Epithelial cell of proximal tubule (primary cell): ENCODE data around the gene GAST. TPM values are rescaled to one million over a fixed set of nuclear protein-coding genes. Genes with fewer than 3 reads are reported as not detected.

ENCODE experiments used
- DNase-seq: peaks from one replicate; pipeline ENCODE4 v3.0.0-alpha.2; 2011; ENCODE audit warnings: low read depth
- H3K4me3 ChIP-seq: 2 replicates; pipeline ENCODE4 v1.5.1; 2011; ENCODE audit warnings: low read depth, mild to moderate bottlenecking, low read length
- total RNA-seq: library from RNA; depleted of rRNA; stranded (reverse); fragments of >200 nt; gene quantifications from 2 replicates; pipeline ENCODE4 v1.2.3, GENCODE V29; 2015
- TF ChIP-seq, protein P1 (sequence below): conservative IDR thresholded peaks from 2 replicates; pipeline ENCODE4 v1.5.1; 2012; ENCODE audit warnings: low read depth, mild to moderate bottlenecking, low read length

GAST gene
- total RNA-seq, 1 donor from 2014 or later, result not detected

DNA sequence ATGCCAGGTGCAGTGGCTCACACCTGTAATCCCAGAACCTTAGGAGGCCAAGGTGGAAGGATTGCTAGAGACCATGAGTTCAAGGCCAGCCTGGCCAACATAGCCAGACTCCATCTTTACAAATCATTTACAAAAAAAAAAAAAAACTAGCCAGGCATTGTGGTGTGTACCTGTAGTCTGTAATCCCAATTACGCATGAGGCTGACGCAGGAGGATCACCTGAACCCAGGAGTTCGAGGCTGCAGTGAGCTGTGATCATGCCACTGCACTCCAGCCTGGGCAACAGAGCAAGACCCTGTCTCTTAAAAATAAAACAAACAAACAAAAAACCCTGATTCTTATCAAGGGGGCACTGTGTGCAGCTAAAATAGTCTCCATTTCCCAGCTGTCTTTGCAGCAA, 39.2 kb downstream of the GAST start:
- no peak overlapping the region for H3K4me3 ChIP-seq
- DNase-seq, result no peak
- TF ChIP-seq, protein P1, sequence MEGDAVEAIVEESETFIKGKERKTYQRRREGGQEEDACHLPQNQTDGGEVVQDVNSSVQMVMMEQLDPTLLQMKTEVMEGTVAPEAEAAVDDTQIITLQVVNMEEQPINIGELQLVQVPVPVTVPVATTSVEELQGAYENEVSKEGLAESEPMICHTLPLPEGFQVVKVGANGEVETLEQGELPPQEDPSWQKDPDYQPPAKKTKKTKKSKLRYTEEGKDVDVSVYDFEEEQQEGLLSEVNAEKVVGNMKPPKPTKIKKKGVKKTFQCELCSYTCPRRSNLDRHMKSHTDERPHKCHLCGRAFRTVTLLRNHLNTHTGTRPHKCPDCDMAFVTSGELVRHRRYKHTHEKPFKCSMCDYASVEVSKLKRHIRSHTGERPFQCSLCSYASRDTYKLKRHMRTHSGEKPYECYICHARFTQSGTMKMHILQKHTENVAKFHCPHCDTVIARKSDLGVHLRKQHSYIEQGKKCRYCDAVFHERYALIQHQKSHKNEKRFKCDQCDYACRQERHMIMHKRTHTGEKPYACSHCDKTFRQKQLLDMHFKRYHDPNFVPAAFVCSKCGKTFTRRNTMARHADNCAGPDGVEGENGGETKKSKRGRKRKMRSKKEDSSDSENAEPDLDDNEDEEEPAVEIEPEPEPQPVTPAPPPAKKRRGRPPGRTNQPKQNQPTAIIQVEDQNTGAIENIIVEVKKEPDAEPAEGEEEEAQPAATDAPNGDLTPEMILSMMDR, result no peak

DNA sequence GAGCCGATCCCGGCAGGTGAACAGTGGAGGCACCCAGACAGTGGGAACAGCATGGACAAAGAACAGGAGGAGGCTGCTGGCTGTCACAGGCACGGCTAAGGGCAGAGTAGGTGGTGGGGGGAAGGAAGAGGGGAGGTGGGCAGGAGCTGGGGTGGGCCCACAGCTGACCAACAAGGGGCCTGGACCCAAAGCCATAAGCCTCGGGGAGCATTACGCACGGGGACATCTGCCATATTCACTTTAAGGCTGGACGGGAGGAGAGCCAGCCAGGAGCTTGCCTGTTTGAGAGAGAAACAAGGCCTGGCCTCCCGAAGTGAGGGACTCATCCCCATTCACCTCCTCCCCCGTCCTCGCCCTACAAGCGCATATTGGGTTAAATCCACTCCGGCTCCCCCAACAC, 41.9 kb downstream of the GAST start:
- no peak for DNase-seq
- H3K4me3 ChIP-seq, result no peak overlapping the region
- TF ChIP-seq, protein P1, result no peak

DNA sequence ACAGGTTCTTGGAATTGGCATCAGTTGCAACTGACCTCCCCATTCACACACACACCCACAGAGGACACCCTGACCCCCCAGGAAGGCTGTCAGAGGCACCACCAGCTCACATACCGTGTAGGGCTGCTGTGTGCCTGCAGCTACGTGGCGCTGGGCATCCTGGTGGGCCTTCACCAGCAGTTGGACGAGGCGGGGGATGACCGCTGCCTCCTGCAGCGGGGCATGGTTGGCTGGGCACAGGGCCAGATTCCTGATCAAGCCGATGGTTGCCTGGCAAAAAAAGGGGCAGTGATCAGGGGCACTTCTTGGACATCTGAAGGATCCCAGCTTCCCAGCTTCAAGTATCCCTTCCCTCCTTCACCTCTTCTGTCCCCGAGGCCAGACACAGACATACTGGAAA, 46.5 kb downstream of the GAST start:
- no peak overlapping the region for H3K4me3 ChIP-seq
- TF ChIP-seq, protein P1, result no peak
- no peak for DNase-seq

DNA sequence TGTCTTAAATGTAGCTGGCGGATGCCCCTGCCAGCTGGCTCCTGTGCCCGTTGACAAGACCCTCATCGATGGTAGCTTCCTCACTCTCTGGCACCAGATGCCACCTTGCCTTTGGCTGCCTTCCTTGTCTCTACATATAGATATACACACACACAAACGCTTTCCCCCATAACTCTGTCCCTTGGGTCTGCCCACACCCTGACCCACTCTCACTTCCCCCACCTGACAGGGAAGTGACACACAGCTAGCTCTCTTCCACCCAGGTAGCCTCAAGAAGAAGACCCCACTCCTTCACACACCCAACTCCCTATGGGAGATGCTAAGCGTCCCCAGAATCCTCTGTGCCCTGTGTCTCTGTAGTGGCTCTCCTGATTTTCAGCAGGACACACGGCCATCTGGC, 48.7 kb downstream of the GAST start:
- TF ChIP-seq, protein P1, result no peak
- no peak overlapping the region for H3K4me3 ChIP-seq
- DNase-seq, result no peak

DNA sequence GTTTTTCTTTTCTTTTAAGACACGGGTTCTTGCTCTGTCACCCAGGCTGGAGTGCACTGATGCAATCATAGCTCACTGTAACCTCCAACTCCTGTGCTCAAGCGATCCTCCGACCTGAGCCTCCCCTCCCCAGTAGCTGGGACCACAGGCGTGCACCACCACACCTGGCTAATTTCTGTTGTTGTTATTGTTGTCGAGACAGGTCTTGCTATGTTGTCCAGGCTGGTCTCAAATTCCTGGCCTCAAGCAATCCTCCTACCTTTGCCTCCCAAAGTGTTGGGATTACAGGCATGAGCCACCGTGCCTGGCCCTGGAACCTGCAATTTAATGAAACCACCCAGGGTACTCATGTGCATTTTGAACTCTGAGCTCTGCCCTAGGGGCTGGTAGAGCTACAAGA, 50.3 kb downstream of the GAST start:
- no peak for DNase-seq
- TF ChIP-seq, protein P1, result no peak
- H3K4me3 ChIP-seq, result no peak overlapping the region

DNA sequence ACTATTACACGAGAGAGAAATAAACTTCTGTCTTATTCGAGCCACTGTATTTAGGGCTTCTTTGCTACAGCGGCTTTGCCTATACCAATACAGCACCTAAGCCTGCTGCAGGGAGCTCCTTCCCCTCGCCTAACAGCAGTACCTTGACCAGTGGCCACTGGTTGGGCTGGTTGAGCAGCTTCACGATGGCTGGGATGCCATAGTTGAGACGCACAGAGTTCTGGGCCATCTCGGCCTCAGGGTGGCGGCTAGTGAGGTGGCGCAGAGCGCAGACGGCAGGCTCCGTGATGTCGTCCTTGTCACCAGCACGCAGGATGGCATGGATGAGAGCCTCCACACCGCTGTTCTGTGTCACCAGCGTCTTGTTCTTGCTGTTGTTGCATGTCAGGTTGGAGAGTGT, 50.7 kb downstream of the GAST start:
- TF ChIP-seq, protein P1, result no peak
- H3K4me3 ChIP-seq, result no peak overlapping the region
- no peak for DNase-seq

DNA sequence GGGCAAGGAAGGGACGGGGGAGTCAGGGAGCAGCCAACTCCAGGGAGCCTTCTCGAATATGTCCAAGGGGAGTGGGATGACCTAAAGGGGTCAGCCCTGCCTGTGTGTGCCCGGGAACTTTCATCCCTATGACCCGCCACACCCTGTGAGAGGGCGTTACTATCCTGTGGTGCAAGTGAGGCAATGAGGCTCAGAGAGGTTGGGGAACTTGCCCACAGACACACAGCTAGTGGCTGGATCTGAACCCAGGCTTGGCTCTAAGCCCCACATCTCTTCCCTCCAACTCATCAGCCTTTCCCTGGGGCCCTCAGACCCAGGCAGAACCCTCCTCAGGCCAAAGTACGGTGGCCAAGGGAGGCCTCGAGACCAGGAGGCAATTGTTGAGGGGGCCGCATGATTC, 51.2 kb downstream of the GAST start:
- no peak for DNase-seq
- TF ChIP-seq, protein P1, result no peak
- no peak overlapping the region for H3K4me3 ChIP-seq

Other genes starting within 250 kb of the GAST start
- gene KRT32, start 244.9 kb upstream of the GAST start, total RNA-seq, result not detected in 2 replicates
- not detected in 2 replicates for gene KRT35, start 231.2 kb upstream of the GAST start, total RNA-seq
- not detected in 2 replicates for gene KRT36, start 222.4 kb upstream of the GAST start, total RNA-seq
- gene KRT13, start 206.7 kb upstream of the GAST start, total RNA-seq, result 1.0 and 2.0 TPM in 2 replicates
- 4.6 and 15.6 TPM in 2 replicates for gene KRT15, start 193.4 kb upstream of the GAST start, total RNA-seq
- 1,090 and 2,137 TPM in 2 replicates for gene KRT19, start 184.0 kb upstream of the GAST start, total RNA-seq
- gene KRT9, start 140.3 kb upstream of the GAST start, total RNA-seq, result not detected in 2 replicates
- gene KRT14, start 125.4 kb upstream of the GAST start, total RNA-seq, result not detected in 2 replicates
- 2.0 and 4.3 TPM in 2 replicates for gene KRT16, start 99.6 kb upstream of the GAST start, total RNA-seq
- gene KRT17, start 87.8 kb upstream of the GAST start, total RNA-seq, result 20.8 and 88.8 TPM in 2 replicates
- gene EIF1, start 23.4 kb upstream of the GAST start, total RNA-seq, result 59.0 and 86.7 TPM in 2 replicates
- 0.06 and 0.14 TPM in 2 replicates for gene HAP1, start 22.3 kb downstream of the GAST start, total RNA-seq
- 314 and 425 TPM in 2 replicates for gene JUP, start 74.4 kb downstream of the GAST start, total RNA-seq
- gene P3H4, start 99.6 kb downstream of the GAST start, total RNA-seq, result 47.8 and 55.5 TPM in 2 replicates
- gene FKBP10, start 100.7 kb downstream of the GAST start, total RNA-seq, result 106 and 143 TPM in 2 replicates
- gene NT5C3B, start 123.9 kb downstream of the GAST start, total RNA-seq, result 67.6 and 70.8 TPM in 2 replicates
- not detected in 2 replicates for gene KLHL10, start 125.5 kb downstream of the GAST start, total RNA-seq
- gene KLHL11, start 153.1 kb downstream of the GAST start, total RNA-seq, result 12.3 and 13.8 TPM in 2 replicates
- gene ACLY, start 206.6 kb downstream of the GAST start, total RNA-seq, result 193 and 311 TPM in 2 replicates
- gene ODAD4, start 218.3 kb downstream of the GAST start, total RNA-seq, result 0.23 and 0.29 TPM in 2 replicates